ENCODE measurements around the gene TECTB.

The TECTB gene

DNA sequence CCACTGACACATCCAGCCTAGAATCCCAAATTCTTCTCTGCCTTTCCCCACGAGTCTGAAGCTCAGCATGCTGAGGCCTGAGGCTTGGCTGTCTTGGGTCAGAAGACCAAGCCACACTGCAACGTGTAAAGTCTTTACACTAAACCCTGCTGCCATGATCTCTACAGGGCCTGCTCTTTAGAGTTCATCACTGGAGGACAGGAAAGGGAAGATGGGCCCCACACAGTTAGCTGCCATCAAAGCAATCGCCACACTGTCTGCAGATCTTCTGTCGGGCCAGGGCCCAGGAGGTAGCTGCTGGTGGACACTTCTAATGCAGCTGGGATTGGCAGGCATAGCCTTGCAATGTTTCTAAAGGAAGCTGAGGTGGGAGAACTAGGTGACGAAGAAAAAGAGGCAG, 8.4 kb upstream of the TECTB start:
- DNase-seq (ENCODE audit: low spot score): no peak

DNA sequence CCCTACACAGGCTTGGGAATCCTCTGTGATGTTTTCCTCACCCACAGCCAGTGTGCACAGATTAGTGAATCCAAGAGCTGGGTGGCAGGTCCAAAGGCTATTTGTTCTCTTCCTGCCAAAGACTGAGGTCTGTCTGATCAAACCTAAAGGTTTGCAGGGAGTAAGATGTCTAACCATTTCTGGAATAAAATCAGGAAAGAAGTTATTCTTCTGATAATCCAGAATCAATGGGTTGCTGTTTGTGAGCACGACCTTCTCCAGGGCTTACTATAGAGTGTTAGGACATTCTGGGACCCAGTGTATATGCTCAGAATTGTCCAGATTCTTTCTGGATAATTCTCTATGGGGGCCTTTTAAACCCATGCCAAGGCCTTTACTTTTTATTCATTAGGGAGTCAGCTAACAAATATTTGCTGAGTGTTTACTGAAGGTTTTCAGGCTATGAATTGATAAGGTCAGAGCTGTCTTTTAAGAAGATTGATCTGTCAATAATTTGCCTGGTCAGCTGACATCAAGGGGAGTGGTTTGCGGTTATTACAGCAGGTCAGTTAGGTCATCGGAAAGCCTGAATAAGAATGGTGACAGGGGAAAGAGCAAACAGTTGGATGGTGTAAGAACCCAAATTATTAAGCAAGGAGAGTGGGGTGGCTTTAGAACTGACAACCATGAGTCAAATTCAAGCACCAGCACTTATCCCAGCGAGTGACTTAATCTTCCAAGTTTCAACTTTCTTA, 7.5 kb upstream of the TECTB start:
- DNase-seq (ENCODE audit: low spot score): no peak

DNA sequence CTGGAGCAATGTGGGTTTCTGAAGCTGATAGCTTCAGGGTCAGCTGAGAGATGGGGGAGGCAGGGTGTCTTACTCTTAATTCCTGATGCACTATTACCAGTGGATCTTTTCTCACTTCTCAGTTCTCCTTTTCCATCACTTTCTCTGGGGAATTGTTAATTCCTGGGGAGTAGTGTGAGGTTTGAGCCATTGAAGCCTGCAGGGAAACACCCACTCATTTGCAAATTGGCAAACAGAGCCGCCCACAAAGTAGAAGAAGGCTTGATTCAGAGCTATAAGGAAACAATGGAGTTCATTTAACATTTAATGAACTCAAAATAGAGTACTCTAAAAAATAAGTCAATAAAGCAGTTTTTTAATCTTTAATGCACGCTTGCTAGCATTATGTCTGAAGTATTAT, 4.3 kb upstream of the TECTB start:
- no peak for DNase-seq (ENCODE audit: low spot score)

DNA sequence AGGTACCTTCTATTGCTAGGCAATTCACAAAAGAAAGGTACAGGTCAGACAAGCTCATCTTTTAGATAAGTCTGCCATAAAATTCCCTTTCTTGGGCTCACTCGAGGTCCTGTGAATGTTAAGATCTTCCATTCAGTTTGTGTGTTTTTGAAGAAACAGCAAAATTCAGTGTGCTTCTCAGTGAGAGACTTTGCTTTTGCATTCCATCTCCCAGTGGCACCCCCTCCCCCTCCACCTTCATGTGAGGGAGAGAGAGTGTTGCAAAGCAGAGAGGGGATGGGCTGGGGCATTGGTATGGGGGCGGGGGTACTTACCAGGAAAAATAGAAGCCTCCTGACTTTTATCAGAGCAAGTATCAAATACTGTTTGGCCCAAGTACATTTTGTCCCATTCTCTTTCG, 3.8 kb upstream of the TECTB start:
- no peak for DNase-seq (ENCODE audit: low spot score)

DNA sequence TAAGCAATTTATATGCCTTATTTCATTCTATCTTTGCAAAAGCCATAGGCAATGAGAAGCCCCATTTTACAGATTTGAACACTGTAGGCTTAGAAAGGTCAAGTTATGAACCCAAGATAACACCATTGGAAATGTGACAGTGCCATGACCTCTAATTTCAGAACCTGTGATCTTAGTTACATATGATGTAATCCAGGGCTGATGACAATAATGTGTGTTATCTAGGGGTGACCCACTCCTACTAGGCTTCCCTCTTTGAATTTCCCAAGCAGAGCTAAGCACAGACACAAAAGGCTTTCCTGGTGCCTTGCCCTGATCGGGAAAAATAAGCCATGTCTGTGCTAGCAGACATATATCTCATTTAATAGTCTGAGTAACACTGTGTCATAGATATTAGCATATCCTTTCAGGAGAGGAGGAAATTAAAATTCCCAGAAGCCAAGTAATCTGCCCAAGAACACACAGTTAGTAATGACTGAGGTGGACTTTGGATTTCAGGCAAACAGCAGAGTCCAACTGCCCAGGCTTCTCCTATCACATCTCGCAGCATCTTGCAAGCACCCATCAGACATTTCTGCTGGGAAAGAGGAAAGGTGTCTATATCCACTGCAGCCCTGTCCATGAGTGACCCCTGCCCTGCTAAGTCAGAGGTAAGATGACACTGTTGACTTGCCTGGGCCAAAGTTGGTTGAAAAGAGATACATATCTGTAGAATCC, 2.8 kb upstream of the TECTB start:
- no peak for DNase-seq (ENCODE audit: low spot score)

DNA sequence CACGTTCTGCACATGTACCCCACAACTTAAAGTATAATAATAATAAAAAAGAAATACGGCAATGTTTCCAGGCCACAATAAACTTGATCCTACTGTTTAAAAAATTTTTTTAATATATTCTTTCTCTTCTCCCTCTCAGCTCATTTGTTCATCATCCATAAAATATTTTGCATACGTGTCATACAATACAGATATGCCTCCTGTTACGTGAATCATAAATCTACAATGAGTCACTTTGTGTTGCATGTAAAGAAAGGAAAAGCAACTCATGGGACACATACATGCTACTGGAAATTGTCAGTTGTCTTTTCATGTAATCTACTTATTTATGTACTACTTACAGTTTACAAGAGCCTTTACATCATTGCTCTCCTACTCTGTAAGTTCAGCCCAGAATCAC, 1.1 kb upstream of the TECTB start:
- no peak for DNase-seq (ENCODE audit: low spot score)

DNA sequence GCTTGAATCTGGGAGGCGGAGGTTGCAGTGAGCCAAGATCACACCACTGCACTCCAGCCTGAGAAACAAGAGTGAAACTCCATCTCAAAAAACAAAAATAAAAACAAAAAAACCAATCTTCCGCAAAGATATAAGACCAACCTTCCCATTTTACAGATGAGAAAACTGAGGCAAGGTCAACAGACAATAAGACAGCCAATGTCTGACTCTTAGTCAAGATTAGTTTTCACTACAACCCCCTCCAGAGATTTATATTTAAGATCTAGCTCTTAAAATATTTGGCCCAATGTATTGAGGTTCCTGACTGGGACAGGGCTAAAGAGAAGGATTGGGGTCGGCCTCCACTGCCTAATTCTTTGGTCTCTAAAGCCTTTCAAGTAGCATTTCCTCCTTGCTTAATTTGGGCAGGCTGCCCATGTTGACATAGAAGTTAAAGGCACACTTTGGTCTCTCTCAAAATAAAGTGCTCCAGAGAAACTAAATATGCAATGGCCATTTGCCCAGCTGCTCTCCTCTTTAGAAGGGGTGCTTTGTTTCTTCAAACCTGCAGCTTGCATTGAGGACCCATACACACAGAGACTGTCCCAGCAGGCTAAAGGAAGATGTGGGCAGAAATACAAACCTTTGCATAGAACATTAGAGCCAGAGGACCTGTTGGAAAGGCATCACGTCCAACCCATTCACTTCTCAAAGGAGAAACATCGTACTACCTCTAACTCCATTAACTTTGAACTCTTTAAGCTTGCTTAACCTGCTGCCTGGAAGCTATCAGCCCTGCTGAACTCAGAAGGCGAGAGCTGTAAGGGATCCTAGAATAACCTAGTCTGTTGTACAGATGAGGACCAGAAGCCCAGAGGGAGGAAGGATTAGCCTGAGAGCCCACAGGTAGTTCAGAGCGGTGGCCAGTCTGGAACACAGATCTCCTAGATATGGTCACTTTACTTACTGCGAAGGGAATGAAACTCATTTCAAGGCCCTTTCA, 3.9 kb downstream of the TECTB start:
- no peak for DNase-seq (ENCODE audit: low spot score)

DNA sequence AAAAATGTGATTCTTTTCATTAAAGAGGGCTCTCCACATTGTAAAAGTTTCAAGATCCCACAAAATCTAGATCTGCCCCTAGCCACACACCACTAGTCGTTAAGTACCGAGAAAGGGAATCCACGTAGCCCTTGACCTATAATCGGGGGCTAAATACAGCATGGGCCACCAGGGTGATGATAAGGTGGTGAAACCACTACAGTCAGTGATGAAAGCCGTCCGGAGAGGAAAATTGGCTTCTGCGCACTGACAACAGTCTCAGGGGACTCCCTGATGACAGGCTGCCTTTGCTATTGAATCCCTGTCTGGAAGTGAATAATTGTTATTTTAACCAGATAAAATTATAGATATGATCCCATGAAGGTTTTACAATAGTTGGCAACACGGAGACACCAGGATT, 4.6 kb downstream of the TECTB start:
- DNase-seq (ENCODE audit: low spot score): no peak

DNA sequence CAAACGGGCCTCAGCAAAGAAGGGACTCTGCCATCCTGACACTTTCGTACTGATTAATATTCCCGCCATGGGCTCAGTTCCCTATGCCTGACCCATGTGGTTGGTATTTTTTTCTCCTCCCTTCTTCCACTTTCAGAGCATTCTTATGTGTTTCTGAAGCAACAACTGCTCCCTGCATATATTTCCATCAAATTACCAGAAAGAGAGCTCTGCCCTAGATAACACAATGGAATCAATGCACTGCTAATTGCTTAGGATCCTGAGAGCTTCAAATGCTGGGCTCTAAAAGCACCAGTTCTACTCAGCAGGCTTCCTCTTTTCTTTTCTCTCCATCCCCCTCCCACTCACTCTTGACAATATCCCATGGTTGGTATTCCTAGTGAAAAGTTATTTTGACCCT, 5.3 kb downstream of the TECTB start:
- no peak for DNase-seq (ENCODE audit: low spot score)

DNA sequence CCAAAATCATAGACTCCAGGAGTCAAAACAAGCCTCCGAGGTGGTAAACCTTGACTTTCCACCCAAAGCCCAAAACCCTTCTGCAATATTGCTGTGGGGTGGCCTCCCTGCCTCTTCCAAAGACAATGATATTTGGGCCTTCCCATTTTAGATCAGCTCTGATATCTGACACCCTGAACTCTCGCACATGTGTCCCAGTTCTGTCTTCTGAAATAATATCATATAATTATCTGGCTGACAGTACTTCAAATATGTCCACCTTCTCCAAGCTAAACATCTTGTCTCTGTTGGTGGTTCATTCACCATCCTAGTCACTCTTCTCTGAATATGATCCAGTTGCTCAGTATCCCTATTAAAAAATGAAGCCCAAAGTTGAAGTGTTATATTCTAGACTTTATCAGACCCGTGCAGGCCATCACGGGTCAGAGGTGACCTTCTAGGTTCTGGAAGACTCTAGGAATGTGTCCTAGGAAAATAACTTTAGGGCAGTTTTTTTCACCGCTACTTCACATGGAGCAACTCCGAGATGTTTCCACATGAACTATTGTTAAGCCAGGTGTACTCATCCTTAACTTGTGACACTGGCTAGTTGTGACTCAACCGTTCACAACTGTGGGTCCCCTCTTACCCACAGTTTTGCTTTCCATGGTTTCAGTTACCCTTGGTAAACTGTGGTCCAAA, 6.3 kb downstream of the TECTB start:
- no peak for DNase-seq (ENCODE audit: low spot score)

DNA sequence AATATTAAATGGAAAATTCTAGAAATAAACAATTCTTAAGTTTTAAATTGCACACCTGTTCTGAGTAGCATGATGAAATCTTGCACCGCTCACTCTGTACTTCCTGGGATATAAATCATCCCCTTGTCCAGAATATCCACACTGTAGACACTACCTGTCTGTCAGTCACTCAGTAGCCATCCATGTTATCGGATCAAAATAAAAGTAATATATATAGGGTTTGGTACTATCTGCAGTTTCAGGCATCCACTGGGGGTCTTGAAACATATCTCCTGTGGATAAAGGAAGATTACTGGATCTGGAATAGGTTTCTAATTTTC, 6.8 kb downstream of the TECTB start:
- DNase-seq (ENCODE audit: low spot score): no peak

DNA sequence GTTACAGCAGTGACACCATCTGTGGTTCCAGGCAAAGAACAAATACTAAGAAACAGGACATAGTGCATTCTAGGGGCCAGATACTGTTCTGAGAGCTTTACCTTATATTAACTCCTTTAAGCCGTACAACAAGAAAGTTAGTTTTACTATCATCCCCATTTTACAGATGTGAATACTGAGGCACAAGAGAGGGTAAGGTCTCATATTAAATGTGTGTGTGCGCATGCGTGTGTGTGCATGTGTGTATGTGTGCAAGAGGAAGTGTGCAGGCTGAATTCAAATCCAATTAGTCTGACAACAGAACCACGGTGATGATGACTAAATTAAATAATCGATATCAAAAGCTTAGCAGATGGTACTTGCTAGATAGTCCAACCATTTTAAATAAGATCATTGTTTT, 11.0 kb downstream of the TECTB start:
- DNase-seq (ENCODE audit: low spot score): no peak

DNA sequence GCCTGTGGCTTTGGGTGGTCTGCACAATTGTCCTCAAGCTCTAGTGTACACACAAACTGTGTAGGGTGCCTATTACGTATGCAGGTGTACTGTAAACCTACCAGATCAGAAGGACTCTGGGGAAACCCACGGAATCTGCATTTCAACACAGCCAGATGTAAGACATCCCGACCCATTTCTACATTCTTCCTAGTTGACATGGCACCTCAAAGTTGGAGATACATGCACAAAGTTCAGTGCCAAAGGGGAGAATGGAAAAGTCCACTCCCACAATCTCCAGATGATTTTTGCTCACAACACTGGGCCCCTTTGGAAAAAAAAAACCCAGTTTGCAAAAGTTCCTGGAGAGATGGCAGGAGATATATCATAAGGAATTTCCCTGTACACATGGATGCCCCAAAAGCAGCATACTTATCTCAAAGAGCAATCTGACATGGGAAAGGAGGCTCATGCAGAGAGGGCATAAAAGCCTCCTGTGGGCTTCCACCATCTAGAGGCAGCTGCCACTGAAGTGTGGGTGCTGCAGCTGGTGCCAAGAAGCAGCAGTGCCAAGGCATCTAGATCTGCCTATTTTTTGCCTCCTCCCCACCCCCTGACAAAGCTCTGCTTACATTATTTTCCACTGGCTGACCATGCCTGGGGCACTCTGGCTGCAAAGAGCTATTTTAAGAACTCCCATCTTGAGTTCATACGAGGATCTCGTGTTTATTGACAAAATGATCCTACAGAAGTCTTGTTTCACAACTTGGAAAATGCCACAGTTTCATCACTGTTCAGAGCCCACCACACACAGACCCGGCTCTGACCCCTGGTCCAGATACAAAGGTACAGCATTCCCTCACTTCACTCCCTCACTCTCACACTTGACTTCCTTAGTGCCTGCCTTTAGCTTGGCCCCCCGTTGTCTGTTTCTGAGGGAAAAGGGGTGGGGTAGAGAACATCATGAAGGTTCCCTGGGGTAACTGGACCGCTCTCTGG, 12.9 kb downstream of the TECTB start:
- DNase-seq (ENCODE audit: low spot score): no peak

DNA sequence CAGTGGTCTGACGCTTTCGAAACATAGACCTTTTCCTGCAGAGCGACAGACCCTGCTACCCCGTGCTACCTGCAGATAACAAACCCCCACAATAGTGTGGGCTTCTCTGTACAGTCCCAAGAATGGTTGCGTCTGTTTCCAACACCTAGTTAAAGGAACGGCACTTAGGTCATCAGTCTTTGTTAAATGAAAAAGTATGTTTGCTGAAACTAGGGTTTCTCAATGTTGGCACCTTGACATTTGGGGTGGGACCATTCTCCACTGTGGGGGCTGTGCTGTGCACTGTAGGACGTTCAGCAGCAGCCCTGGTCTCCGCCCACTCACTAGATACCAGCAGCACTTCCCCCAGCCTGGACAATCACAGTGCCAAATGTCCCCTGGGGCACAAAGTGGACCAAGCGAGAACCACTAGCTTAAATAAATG, 13.7 kb downstream of the TECTB start:
- DNase-seq (ENCODE audit: low spot score): no peak

DNA sequence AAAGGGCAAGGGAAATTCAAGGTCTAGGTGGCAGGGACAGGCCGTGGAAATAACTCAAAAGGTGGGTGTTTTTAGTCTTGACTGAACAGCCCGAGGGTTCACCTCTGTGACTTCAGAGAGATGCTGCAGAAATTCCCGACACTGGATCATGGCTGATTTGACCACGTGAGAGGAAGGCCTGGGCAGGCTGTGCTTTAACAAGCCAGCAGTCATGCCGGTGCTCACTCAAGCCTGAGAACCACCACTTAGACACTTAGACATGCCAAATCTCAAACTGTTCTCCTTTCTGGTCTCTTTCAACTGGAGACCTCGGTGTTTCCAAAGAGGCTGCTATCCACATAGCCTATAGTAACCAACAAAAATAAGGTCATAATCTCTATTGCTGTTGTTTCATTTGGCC, 15.4 kb downstream of the TECTB start:
- no peak for DNase-seq (ENCODE audit: low spot score)

DNA sequence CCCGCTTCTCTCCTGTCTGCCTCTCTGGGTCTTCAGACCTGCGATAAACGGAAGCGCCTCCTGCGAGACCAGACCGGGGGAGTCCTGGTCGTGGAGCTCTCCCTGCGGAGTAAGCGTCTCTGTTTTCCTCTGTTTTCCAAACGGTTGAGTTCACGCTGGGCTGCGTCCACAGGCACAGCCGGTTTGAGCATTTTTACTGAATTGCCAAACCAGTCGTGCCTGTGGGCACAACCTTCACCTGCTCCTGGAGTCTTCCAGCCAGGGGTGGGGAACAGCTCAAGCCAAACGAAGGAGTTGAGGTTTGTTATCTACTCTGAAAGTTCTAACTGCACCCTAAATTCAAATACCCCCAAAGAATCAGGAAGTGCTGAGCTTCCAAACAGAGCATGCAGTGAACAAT, 16.3 kb downstream of the TECTB start:
- no peak for DNase-seq (ENCODE audit: low spot score)

DNA sequence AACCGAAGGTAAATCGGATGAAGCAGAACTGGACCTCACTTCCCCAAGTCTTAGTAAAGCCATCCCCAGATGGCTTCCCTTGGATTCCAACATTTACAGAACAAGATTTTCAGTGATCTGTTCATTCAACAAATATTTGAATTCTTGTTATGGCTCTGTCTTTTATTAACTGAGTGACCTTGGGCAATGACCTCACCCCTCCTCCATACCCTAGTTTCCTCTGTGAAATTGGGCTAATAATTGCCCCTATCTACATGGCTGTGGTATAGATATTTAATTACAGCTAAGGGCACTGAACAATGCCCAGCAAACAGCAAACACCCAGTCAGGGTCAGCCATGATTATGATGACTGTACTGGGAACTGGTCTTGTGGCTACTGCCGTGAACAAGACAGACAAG, 19.1 kb downstream of the TECTB start:
- DNase-seq (ENCODE audit: low spot score): no peak

DNA sequence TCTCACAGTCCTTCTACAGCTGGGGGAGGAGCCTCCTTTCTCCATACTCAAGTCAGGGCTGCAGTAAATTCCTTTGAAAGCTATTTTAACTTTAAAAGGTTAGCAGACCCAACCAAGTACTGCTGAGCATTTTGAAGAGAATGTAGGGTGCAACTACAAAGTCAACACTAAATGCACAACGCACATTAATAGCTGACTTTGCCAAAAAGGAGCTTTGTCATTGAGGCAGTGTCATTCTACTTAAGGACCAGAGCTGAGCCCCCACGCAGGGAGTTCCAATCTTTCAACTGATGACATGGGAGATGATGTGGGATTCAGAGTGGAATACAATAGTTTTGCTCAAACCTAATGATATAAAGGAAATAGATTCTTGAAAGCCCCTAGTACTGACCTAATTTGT, 20.3 kb downstream of the TECTB start:
- no peak for DNase-seq (ENCODE audit: low spot score)

DNA sequence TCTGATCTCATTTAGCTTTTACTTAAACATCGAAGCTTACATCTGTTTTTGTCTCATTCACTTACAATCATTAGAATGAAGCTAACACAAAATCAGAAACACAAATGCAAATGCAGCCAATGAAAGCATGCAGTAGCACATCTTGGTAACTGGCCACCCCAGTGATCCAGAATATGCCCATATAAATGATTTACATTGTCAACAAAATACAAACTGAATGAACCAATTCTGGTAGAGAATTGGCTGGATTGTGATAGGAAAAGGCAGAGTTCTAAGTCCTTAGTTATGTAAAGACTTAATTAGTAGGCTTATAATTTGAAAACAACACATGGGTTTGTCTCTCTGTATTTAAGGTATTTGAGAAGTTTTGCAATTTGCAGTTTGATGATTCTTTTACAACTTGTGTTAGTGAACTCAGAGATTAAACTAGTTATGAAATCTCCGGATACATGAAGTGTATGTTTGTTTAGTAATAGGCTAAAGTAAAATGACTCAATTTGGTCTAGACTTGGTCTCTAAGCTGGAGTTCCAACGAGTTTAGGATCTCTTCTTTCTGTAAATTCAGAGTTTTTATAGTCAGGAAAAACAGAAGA, 21.2 kb downstream of the TECTB start:
- DNase-seq (ENCODE audit: low spot score): no peak

DNA sequence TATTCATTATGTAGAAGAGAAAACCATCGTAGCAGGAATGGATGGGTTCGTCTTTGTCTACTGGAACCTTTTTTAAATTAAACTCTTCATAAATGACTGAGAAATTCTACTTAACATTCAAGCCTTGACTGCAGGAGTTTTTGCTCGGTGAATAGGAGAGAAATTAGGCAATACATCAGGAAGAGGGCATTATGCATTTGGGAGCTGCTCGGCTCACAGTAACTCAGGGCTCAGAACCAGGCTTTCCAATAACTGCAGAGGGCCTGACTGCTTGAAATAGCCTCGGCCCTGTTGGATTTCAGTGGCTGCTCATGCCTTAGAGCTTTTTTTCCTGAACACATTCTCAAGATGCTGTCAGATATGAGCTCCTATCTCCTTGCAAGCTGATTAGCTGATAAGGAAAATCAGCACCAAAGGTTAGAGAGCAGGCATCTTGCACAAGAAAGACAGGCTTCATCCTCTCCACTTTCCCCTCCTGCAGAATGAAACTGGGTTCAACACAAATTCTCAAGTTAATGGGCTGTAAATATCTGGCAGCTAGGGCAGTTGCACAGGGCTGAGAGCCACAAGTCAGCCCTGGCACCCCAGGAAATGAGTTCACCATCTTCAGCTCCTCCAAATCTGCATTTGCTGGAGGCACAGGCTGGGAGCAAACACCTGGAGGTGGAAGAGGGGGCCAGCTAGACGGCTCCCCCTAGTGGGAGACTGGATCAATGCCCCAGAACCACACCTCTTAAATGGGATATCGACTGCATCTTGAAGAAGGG, 24.3 kb downstream of the TECTB start:
- peak; percentile 60 for DNase-seq (ENCODE audit: low spot score)

Data from HuH-7.5 (cell line).